HG03378 (cell line): Measurements from ENCODE around the gene SLA2.
"Not testable (repeated sequence)": the region's sequence is repeated elsewhere in the genome, so short reads cannot be mapped to it uniquely, and the experiment has no call there.

ENCODE experiments used
- ATAC-seq: cut with Tn5 transposase; IDR thresholded peaks from one replicate; pipeline ENCODE4 v1.9.1; 2021; ENCODE audit warnings: mild to moderate bottlenecking, moderate library complexity; ENCODE audit not compliant: unreplicated experiment

SLA2 gene

DNA sequence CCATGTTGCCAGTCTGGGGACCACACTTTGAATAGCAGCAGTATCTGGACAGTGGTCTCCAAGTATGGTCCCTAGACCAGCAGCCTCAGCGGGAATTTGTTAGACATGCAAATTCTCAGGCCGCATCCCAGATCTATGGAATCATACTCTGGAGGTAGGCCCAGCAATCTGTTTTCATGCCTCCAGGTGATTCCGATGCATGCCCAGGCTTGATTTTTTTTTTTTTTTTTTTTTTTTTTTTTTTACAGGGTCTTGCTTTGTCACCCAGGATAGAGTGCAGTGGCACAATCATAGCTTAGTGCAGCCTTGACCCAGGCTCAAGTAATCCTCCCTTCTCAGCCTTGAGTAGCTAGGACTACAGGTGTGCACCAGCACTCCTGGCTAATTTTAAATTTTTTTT is 682 bp upstream of the SLA2 start:
- no peak for ATAC-seq

DNA sequence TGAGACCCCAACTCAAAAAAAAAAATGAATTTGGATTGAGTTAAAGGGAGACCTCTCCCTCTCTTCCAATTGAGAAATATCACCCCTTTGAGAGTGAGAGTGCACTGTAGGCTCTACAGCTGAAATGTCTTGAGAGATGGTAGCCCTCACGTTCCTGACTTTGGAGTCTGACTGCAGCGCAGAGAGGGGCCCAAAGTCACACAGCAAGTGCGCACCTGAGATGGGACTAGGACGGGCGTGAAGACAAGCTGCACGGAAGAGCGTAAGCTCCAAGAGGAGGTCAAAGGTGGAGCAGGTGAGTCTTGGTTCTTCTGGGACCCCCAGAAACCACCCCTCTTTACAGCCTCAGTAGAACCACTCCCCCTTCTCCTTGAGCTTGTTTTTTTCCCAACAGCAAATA is 643 bp downstream of the SLA2 start:
- ATAC-seq = no peak

DNA sequence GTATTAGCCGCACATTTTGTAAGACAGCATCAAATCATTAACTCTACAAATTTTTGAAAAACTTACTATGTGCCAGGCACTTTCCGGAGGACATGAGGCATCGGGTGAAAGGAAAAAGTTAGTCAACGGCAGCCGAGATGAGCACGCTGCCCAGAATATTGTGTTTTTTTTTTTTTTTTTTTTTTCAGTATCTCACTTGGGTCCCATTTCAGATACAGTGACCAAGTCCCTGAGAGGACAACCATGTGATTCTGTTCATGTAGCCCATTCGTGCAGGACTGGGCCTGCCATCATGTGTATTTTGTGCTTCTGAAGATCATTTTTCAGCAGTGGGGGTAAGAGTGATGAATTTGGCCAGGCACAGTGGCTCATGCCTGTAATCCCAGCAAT is 1.3 kb downstream of the SLA2 start:
- ATAC-seq = no peak

DNA sequence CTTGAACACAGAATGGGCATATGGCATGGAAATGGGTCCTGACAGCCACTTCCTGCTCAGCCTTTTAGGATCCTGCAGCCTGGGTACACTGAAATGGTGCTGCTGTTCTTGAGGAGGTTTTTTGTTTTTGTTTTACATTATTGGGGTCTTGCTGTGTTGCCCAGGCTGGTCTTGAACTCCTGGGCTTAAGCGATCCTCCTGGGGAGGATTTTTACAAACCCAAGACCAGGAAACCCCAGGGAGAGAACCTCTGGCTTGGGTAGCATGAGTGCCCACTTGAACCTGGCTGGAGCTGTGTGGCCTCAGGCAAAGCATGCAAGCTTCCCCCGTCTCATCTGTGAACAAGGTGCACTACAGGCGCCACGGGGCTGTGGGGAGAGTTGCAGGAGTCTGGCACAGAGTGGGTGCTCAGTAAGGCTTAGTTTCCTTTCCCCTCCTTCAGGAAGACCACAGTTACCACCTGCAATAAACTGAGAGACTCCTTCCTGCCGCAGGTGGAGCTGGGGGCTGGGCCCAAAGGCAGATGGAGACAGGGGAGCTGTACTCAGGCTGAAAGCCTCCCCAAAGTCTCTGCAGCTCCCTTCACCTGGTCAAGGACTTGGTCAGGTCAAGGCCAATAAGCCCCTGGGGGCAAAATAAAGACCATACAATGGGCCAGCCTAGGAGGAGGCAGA is 1.8 kb downstream of the SLA2 start:
- ATAC-seq = no peak

DNA sequence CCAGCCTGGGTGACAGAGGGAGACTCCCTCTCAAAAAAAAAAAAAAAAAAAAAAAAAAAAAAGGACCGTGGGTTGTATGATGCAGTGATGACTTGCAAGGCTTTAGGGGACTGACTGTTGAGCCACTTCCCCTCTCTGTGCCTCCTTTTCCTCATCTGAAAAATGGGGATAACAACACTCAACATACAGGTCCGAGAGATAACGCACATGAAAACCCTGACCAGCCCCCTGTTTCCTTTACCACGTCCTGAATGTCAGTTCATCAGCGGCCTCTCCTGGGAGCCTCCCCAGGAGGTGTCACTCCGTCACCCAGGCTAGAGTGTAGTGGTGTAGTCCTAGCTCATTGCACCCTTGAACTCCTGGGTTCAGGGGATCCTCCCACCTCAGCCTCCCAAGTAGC is 3.9 kb downstream of the SLA2 start:
- ATAC-seq = no peak

DNA sequence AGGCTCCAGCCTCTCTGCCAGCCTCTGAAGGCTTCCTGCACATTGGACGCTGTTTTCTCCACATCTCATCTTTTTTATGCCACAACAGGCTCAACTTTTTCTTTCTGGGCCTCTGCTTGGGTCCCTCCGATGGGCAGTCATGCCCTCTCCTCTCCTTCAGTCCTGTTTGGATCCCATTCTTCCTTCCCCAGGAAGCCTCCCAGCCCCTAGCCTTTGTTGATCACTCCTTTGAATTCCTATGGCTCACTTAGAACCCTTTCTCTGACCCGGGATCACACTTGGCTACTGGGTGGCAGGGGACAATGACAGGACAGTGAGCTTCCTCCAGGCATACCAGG is 4.5 kb downstream of the SLA2 start:
- no peak for ATAC-seq

DNA sequence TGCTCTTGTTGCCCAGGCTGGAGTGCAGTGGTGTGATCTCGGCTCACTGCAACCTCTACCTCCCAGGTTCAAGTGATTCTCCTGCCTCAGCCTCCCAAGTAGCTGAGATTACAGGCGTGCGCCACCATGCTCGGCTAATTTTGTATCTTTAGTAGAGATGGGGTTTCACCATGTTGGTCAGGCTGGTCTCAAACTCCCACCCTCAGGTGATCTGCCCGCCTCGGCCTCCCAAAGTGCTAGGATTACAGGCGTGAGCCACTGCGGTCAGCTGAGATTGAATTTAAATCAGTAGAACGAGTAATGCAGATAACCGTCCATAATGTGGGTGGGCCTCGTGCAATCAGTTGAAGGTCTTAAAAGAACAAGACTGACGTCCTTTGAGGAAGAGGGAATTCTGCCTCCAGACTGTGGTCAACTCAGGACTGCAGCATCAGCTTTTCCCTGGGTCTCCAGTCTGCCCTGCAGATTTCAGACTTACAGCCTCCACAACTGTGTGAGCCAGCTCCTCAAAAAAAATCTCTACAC is 7.1 kb downstream of the SLA2 start:
- not testable (repeated sequence) for ATAC-seq

DNA sequence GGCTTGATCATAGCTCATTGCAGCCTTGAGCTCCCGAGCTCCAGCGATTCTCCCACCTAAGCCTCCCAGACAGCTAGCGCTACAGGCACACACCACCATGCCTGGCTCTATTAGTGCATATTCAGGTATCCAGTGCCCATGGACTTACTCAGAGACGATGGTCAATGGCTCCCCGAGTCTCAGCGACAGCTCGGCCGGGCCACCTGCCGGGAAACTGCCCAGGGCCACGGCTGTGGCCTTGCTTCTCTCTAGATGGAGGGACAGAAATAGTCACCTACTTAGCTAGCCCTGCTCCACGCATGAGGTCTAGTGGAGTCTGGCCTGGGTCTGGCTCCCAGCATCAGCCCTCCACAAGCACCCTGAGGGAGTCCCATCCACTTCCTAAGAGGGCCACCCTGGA is 11.7 kb downstream of the SLA2 start:
- no peak for ATAC-seq

DNA sequence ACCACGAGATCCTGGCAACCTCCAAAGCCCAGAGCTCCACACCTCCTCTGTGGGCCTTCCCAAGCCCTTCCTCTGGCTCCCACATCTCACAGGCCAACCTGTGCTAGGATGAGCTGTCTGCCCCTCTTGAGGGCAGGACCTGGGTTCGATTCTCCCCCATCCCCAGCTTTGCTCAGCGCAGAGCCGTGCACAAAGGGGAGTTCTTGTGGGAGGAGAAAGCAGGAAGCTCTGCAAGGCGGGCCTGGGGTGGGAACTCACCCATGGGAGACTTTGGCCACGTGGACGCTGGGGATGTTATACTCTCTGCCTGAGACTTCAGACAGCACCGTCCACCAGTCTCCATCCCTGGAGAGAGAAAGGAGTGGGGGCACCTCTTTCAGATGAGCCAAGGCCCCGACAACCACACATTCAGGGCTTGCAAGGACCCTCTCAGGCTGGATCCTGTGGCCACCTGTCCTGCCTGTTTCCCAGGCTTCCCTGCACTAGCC is 12.7 kb downstream of the SLA2 start:
- ATAC-seq = no peak

DNA sequence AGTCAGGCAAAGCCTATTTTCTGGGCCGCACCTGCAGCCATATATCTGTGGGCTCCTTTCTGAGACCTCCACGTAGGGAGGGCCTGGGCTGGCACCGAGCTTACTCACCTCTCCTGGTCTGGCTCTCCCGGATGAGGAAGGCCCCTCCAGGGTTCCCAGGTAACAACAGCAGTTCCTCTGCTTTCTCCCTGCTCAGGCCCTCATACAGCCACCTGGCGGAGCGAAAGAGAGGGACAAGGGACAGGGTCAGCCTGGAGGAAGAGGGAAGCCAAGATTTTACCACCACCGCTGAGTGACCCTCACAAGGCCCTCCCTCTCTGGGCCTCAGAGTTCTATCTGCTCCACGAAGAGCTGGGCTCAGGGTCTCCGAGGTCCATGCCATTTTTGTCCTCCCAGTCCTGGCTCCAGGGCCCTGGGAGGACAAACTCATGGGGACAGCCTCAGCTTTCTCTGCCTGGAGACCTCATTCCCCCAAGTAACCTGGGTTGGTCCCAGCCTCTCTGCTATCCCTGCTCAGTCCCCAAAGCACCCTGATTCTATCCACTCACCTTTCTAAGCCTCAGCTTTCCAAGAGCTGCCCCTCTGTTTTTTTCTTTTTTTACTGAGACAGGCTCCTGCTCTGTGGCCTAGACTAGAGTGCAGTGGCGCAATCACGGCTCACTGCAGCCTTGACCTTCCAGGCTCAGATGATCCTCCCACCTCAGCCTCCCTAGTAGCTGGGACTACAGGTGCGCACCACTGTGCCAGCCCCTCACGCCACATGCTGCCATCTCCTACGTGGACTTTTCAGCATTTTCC is 13.3 kb downstream of the SLA2 start:
- ATAC-seq = no peak

DNA sequence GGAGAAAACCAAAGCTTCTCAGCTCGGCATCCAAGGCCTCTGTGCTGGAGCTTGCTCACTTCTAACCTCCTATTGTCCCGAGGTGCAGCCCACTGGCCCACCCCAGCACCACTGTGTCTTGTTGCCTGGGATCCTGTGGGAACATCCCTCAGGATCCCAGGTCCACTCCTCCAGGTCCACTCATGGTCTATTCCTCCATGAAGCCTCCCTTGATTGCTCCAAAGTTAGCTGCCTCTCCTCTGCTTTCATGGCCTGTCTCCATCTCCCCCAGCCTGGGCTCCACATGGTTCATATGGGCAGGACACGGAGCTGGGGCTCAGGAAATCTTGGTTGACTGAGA is 13.9 kb downstream of the SLA2 start:
- ATAC-seq = no peak

DNA sequence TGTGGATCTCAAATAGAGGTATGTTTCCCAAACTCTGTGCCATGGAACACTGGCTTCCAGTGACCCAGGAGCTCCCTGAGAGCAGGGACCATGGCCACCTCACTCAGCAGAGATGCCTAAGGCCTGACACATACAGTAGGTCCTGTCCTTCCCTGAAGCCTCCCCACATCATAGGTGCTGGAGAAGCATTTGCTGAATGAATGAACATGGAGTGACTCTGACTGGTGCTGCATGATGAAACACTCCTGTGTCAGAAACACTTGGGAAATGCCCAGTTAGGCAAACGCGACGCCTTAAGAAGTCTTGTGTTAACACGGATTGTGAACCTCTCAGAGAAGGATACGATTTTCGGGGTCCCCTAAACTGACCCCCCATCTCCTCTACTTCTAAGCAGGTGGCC is 14.3 kb downstream of the SLA2 start:
- ATAC-seq = no peak

DNA sequence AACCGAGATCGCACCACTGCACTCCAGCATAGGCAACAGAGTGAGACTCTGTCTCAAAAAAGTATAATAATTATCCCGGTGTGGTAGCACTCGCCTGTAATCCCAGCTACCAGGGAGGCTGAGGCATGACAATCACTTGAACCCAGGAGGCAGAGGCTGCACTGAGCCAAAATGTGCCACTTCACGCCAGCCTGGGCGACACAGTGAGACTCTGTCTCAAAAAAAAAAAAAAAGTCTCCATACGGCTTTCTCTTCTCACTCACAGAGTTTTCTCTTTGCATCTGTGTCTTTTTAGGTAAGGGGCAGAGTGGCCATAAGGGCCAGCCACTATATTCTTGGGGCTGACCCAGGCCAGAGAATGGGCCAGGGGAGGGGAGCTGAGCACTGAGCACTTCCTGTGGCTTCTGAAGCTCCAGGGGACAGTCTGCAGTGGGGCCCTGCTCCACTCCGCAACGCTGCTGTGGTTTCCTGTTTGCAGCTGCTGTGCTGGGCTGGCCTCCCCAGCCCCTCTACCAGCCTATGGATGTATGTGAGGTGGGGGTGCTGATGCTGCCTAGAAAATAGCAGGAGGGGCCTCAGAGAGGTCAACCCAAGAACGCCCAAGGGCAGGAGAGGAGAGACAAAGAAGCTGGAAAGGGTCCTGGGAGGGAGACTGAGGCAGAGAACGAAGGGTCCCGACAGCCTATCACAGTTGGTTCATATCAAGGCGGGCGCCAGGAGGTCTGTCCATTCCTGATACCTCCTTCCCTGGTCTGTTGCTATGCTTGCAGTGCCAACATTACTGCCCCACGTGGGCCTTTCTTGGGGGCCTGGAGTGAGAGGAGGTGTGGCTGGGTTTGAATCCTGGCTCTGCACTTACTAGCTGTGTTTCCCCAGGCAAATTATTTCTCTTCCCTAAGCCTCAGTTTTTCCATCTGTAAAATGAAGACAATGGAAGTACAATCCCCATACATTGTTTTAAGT is 16.0 kb downstream of the SLA2 start:
- ATAC-seq = no peak

DNA sequence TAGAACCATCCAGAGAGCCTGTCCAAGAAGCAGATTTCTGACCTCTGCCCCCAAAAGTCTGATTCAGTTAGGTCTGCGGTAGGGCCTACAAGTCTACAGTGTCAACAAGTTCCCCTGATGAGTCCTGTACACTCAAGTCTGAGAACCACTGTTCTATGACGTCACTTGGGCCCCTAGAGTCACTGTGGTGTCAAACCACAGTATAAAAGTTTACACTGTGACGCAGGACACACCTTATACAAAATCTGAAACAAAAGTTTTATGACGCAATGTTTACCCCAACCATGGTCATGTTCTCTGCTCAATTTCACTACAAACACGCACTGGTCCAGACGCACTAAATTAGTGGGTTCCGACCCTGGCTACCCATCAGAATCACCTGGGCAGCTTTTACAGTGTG is 17.9 kb downstream of the SLA2 start:
- no peak for ATAC-seq

DNA sequence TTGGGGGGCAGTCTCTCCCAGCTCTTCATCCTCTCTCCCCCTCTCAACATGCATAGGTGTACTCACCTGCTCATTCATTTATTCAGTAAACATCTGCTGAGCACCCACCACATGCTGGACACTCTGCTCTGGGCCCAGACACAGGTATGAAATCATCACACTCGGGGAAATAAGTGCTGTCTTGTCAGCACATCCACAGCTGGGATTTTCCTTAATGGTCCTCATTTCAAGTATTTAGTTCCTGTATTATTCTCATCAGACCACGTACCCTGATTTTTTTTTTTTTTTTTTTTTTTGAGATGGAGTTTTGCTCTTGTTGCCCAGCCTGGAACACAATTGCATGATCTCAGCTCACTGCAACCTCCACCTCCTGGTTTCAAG is 21.1 kb downstream of the SLA2 start:
- ATAC-seq = no peak

DNA sequence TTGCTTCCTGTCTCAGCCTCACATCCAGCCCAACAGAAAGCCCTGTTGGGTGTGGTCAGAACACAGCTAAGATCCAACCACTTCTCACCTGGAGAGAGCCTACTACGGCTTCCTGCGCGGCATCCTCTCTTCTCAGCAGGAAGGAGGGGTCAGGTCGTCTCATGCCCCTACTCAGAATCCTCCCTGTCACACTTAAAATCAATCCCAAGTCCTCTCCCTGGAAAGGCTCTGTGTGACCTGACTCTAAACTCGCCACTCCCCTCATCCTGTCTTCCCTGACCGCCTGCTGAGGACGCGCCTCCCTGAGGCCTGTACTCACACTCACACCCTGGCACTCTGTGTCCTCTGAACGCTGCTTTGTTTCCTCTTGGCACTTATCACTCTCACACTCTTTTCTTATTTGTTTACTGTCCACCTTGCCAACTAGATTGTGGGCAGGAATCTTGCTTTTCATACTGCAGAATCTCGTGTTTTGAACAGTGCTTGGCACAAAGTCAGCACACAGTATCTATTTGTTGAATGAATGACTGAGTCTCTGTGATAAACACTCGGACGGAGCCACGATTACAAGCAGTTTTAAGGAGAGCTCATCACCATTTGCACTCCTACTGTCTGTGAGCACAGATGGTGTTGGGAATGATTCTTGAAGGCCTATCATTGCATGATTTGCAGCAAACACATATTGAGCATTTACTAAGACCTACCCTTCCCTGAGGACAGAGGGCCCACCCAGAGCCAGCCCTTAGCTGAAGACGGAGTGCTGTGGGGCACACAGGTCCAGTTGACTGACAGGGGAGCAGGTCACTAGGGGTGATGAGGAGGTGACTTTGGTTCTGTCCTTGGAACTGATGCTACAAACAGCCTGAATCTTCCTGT is 21.7 kb downstream of the SLA2 start:
- no peak for ATAC-seq

DNA sequence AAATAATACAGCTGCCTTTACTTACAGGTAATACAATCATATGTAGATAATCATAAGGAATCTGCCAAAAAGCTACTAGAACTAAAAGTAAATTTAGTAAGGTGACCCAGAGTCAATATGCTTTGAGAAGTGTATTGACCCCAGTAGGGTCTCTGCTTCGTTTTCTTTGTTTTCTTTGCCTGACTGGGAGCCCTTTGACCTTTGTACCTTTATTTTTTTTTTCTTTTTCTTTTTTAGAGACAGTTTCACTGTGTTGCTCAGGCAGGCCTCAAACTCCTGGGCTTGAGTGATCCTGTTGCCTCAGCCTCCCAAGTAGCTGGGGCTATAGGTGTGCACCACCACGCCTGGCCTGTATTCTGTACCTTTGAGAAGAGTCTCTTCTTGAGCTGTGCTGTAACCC is 22.6 kb downstream of the SLA2 start:
- no peak for ATAC-seq

DNA sequence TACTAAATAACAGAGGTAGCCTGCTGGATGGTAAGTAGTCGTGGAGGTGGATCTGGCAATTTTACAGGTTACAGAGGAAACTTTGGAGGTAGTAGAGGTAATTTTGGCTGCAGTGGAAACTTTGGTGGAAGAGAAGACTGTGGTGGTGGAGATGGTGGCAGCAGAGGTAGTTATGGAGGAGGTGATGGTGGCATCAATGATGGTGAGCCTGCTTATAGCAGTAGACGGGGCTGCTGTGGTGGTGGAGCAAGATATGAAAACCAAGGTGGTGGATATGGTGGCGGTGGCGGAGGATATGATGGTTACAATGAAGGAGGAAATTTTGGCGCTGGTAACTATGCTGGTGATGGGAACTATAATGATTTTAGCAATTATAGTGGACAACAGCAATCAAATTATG is 25.1 kb downstream of the SLA2 start:
- ATAC-seq = no peak

DNA sequence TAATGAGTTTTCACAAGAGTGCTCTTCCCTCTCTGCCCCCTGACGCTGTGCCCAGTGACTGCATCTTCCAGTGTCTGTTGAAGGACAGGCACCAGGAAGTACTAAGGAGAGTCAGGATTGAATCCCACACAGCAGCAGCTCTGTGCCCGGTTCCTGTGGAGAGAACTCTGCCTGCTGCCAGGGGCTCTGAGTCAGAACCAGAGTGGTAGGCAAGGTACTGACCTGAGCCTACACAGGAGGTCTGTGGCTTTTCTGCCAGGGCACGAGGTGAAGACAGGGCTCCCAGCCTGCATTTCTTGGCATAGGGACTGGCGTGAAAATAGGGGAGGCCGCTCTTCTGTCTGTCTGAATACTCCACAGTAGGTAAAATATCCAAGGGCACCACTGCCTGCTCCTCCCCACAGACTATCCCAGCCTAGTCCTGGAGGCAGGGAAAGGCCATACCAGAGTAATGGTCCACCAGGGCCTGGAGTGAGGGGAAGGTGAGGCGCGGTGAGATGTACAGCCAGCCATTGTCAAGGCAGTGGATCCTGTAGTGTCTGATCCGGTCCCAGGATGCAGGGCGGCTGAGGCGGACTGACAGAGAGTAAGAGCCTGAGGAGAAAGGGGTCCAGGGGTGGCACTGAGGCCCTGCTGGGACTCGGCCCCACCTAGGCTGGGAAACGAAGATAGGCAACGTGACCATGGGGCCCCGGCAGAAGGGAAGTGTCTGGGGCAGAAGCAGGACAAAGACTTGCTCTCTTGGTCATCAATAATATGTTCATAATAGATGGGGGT is 31.0 kb downstream of the SLA2 start:
- ATAC-seq = no peak

DNA sequence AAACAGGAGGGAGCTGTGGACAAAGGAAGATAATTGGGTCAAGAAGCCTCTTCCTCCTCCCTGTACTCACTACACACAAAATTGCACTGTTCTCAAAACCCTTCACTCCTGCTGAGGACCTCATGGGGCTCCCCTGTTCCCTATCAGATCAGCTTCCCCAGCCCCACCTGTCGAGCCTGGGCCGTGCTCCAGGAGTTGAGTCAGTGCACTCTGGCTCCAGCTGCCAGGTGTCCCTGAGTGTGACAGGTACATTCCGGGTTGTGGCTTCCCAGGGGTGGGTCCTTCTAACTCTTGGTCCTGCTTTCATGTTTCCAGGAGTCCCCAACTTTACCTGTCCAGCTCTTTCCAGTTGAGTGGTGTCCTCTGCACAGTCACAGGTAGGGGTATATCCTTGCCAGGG is 32.0 kb downstream of the SLA2 start:
- ATAC-seq = no peak
